A549 (cell line): Measurements from ENCODE around the gene ZNF790.

ENCODE experiments used
- CEBPB ChIP-seq, 2 experiments: fragments of >200 bp in 1 of 2; sonication (Bioruptor Twin) in 1 of 2; formaldehyde crosslinking in 1 of 2; IDR thresholded peaks; 2 replicates each; pipeline ENCODE4 v1.6.1; 2012 to 2016
- CHD2 ChIP-seq: fragments of 150-350 bp; IDR thresholded peaks from 2 replicates; pipeline ENCODE4 v1.6.1; 2014; ENCODE audit warnings: low read length; ENCODE audit not compliant: partially characterized antibody
- EP300 ChIP-seq, 2 experiments: fragments of >200 bp; sonication (Bioruptor Twin); formaldehyde crosslinking; IDR thresholded peaks; 2 replicates in 1 of 2; 3 replicates in 1 of 2; pipeline ENCODE4 v1.6.1; 2016 to 2017
- HOXA7 ChIP-seq: fragments of 250-450 bp; sonication (Bioruptor Pico); IDR thresholded peaks from 2 replicates; pipeline ENCODE4 v1.5.0; 2020; ENCODE audit warnings: mild to moderate bottlenecking, moderate library complexity
- JUN ChIP-seq, 2 experiments: fragments of >200 bp; sonication (Bioruptor Twin); formaldehyde crosslinking; IDR thresholded peaks; 2 replicates in 1 of 2; 3 replicates in 1 of 2; pipeline ENCODE4 v1.6.1; 2016 to 2017
- POLR2A ChIP-seq: IDR thresholded peaks from 2 replicates; pipeline ENCODE4 v1.6.1; 2012; ENCODE audit warnings: mild to moderate bottlenecking, low read length
- RFX5 ChIP-seq: fragments of 450-650 bp; IDR thresholded peaks from 2 replicates; pipeline ENCODE4 v1.7.1; 2014; ENCODE audit warnings: antibody characterized with exemption, mild to moderate bottlenecking, moderate library complexity
- SMC3 ChIP-seq: fragments of >200 bp; sonication (Bioruptor Twin); formaldehyde crosslinking; IDR thresholded peaks from 3 replicates; pipeline ENCODE4 v1.6.1; 2018; ENCODE audit warnings: inconsistent platforms
- TF ChIP-seq, protein P1 (sequence below): fragments of >200 bp; sonication (Bioruptor Twin); formaldehyde crosslinking; IDR thresholded peaks from 3 replicates; pipeline ENCODE4 v1.5.1; 2016
- TF ChIP-seq, protein P2 (sequence below): fragments of 200-600 bp; sonication (generic); IDR thresholded peaks from 2 replicates; pipeline ENCODE4 v1.6.1; 2016; ENCODE audit warnings: antibody characterized with exemption, mild to moderate bottlenecking, moderate library complexity

DNA sequence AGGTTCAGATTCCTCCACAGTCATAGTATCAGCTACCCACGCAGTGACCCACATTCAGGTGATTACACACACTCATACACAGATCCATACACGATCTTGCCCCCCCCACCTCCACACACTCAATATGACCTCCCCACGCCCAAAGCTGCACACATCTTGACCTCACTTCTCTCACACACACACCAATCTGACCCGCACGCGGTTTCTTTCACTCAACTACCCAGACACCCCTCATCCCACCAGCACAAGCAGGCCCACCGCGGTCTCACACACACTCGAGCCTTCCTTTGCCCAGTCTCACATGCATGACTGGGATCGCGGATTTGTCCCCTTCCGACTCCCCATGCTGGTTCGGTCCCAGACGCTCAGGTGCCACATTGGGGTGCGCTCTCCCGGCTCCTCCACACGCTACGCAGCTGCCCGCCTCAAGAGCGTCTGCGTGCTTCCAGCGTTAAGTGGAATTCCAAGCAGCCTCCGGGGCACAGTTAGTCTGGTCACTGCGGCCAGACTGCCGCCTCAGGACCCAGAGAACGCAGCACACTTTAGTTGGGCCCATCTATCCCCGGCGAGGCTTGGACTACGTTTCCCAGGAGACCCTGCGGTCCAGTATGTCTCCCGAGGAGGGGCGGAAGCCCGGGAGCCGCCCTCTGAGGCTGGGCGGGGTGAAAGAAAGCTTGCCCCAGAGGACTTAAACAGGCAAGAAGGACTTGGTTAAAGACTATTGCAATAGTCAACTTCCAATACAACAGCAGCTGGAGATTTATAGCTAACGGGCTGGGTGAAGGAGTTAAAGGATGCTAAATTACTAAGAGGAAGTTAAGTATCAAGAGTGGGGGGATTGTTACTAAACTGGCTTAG is 11.7 kb upstream of the ZNF790 start:
- TF ChIP-seq, protein P1, sequence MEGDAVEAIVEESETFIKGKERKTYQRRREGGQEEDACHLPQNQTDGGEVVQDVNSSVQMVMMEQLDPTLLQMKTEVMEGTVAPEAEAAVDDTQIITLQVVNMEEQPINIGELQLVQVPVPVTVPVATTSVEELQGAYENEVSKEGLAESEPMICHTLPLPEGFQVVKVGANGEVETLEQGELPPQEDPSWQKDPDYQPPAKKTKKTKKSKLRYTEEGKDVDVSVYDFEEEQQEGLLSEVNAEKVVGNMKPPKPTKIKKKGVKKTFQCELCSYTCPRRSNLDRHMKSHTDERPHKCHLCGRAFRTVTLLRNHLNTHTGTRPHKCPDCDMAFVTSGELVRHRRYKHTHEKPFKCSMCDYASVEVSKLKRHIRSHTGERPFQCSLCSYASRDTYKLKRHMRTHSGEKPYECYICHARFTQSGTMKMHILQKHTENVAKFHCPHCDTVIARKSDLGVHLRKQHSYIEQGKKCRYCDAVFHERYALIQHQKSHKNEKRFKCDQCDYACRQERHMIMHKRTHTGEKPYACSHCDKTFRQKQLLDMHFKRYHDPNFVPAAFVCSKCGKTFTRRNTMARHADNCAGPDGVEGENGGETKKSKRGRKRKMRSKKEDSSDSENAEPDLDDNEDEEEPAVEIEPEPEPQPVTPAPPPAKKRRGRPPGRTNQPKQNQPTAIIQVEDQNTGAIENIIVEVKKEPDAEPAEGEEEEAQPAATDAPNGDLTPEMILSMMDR: no peak
- TF ChIP-seq JUN (IDR thresholded peaks at IDR 0.05) (no peak), CHD2 (no peak), SMC3 (no peak), POLR2A (no peak), RFX5 (no peak), HOXA7 (no peak), EP300 (IDR thresholded peaks at IDR 0.05) (no peak), CEBPB (IDR thresholded peaks at IDR 0.05) (no peak)
- TF ChIP-seq, protein P2, sequence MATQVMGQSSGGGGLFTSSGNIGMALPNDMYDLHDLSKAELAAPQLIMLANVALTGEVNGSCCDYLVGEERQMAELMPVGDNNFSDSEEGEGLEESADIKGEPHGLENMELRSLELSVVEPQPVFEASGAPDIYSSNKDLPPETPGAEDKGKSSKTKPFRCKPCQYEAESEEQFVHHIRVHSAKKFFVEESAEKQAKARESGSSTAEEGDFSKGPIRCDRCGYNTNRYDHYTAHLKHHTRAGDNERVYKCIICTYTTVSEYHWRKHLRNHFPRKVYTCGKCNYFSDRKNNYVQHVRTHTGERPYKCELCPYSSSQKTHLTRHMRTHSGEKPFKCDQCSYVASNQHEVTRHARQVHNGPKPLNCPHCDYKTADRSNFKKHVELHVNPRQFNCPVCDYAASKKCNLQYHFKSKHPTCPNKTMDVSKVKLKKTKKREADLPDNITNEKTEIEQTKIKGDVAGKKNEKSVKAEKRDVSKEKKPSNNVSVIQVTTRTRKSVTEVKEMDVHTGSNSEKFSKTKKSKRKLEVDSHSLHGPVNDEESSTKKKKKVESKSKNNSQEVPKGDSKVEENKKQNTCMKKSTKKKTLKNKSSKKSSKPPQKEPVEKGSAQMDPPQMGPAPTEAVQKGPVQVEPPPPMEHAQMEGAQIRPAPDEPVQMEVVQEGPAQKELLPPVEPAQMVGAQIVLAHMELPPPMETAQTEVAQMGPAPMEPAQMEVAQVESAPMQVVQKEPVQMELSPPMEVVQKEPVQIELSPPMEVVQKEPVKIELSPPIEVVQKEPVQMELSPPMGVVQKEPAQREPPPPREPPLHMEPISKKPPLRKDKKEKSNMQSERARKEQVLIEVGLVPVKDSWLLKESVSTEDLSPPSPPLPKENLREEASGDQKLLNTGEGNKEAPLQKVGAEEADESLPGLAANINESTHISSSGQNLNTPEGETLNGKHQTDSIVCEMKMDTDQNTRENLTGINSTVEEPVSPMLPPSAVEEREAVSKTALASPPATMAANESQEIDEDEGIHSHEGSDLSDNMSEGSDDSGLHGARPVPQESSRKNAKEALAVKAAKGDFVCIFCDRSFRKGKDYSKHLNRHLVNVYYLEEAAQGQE: no peak
